Measurements from ENCODE around the gene PLA2G5. TPM values are rescaled to one million over a fixed set of nuclear protein-coding genes. Genes with fewer than 3 reads are reported as not detected.

PLA2G5 gene
- total and polyA plus RNA-seq, 2 donors from 2014 or later: 0.47 to 0.58 TPM

- intact Hi-C loops (cut with DNase I): no loop called here
- no peak for TF ChIP-seq CTCF (IDR thresholded peaks at IDR 0.05; ENCODE audit: borderline replicate concordance, extremely low read depth, insufficient read depth)
- no peaks in the 10 kb centered on the region for H3K36me3 ChIP-seq (ENCODE audit: control insufficient read depth in 2 of 3, insufficient read depth in 3 of 3, low read length in 3 of 3)
- DNase-seq: no peak
- H3K4me3 ChIP-seq (ENCODE audit: low read length in 3 of 3): no peak overlapping the region
- no peak for FAIRE-seq
- no peak overlapping the region for H3K27ac ChIP-seq (ENCODE audit: low read depth in 2 of 2, low read length in 2 of 2)
- no peak overlapping the region for H3K9ac ChIP-seq (ENCODE audit: low read length in 3 of 3)
- no peaks in the 10 kb centered on the region for H3K4me1 ChIP-seq (ENCODE audit: control insufficient read depth in 2 of 3, insufficient read depth in 2 of 3, low read depth in 1 of 3, low read length in 3 of 3)
- H3K27me3 ChIP-seq (ENCODE audit: control insufficient read depth, insufficient read depth, low read length): no peaks in the 10 kb centered on the region
- no peaks in the 10 kb centered on the region for H3K9me3 ChIP-seq (ENCODE audit: control insufficient read depth in 2 of 3, insufficient read depth in 1 of 3, low read length in 3 of 3)
These were observed 53.9 kb downstream of the PLA2G5 start for GRCh38 chr1:20123722-20124455.

- no peak for DNase-seq
- no peak for TF ChIP-seq CTCF (IDR thresholded peaks at IDR 0.05; ENCODE audit: borderline replicate concordance, extremely low read depth, insufficient read depth)
- no peaks in the 10 kb centered on the region for H3K4me1 ChIP-seq (ENCODE audit: control insufficient read depth in 2 of 3, insufficient read depth in 2 of 3, low read depth in 1 of 3, low read length in 3 of 3)
- no peaks in the 10 kb centered on the region for H3K36me3 ChIP-seq (ENCODE audit: control insufficient read depth in 2 of 3, insufficient read depth in 3 of 3, low read length in 3 of 3)
- H3K4me3 ChIP-seq (ENCODE audit: low read length in 3 of 3): no peak overlapping the region
- FAIRE-seq: no peak
- H3K27ac ChIP-seq (ENCODE audit: low read depth in 2 of 2, low read length in 2 of 2): no peak overlapping the region
- intact Hi-C loops (cut with DNase I): no loop called here
- no peak overlapping the region for H3K9ac ChIP-seq (ENCODE audit: low read length in 3 of 3)
- H3K27me3 ChIP-seq (ENCODE audit: control insufficient read depth, insufficient read depth, low read length): no peaks in the 10 kb centered on the region
- no peaks in the 10 kb centered on the region for H3K9me3 ChIP-seq (ENCODE audit: control insufficient read depth in 2 of 3, insufficient read depth in 1 of 3, low read length in 3 of 3)
These were observed 54.6 kb downstream of the PLA2G5 start for GRCh38 chr1:20124456-20125057.

- H3K27me3 ChIP-seq (ENCODE audit: control insufficient read depth, insufficient read depth, low read length): no peaks in the 10 kb centered on the region
- intact Hi-C loops (cut with DNase I): no loop called here
- no peak for TF ChIP-seq CTCF (IDR thresholded peaks at IDR 0.05; ENCODE audit: borderline replicate concordance, extremely low read depth, insufficient read depth)
- H3K9ac ChIP-seq (ENCODE audit: low read length in 3 of 3): no peak overlapping the region
- no peaks in the 10 kb centered on the region for H3K36me3 ChIP-seq (ENCODE audit: control insufficient read depth in 2 of 3, insufficient read depth in 3 of 3, low read length in 3 of 3)
- no peak overlapping the region for H3K4me3 ChIP-seq (ENCODE audit: low read length in 3 of 3)
- peaks cover 0 to 5% (median 0%) of the 10 kb centered on the region in 3 donors for H3K9me3 ChIP-seq (ENCODE audit: control insufficient read depth in 2 of 3, insufficient read depth in 1 of 3, low read length in 3 of 3)
- no peaks in the 10 kb centered on the region for H3K4me1 ChIP-seq (ENCODE audit: control insufficient read depth in 2 of 3, insufficient read depth in 2 of 3, low read depth in 1 of 3, low read length in 3 of 3)
- FAIRE-seq (no peak), DNase-seq (no peak)
- H3K27ac ChIP-seq (ENCODE audit: low read depth in 2 of 2, low read length in 2 of 2): no peak overlapping the region
These were observed 55.1 kb downstream of the PLA2G5 start for GRCh38 chr1:20125100-20125499.

Measured in kidney (tissue), 14 donors.